Measurements from ENCODE around the gene IQCC.
A peak's percentile ranks its signal among the peaks of the same experiment; 100 is the strongest.

The IQCC gene

DNA sequence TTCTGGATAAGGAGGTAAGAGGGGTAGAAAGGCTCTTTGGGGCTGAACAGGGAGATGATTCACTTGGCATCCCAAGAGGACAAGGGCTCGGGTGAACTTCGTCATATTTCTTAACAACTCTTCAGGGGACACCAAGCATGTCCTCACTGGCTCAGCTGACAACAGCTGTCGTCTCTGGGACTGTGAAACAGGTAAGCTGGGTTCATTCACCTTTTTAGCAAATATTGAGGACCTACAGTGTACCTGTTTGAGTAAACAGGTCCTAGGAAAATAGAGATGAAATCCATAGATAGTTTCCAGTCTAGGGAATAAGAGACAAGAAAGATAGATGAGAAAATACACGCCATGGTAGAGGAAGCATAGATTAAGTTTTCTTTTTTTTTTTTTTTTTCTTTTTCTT lies 18.8 kb downstream of the IQCC start:
- DNase-seq, result no peak

DNA sequence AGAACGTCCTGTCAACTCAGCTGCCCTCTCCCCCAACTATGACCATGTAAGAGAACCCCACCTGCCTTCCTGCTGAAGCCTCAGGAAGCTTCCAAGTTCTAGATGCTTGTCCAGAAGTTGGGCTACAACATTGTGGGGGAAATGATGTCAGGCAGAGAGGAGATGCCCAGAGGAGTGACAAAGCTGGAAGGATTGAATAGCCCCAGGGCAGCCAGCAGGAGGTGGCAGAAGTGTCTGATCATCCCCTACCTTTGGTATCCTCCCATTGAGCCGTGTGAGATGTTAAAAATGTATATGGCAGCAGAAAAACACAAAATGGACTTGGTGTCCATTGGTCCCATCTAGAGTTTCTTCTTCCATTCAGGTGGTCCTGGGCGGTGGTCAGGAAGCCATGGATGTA lies 23.3 kb downstream of the IQCC start:
- no peak for DNase-seq

- DNase-seq, result no peak
These were observed 26.5 kb downstream of the IQCC start for GRCh38 chr1:32231843-32232432.

DNA sequence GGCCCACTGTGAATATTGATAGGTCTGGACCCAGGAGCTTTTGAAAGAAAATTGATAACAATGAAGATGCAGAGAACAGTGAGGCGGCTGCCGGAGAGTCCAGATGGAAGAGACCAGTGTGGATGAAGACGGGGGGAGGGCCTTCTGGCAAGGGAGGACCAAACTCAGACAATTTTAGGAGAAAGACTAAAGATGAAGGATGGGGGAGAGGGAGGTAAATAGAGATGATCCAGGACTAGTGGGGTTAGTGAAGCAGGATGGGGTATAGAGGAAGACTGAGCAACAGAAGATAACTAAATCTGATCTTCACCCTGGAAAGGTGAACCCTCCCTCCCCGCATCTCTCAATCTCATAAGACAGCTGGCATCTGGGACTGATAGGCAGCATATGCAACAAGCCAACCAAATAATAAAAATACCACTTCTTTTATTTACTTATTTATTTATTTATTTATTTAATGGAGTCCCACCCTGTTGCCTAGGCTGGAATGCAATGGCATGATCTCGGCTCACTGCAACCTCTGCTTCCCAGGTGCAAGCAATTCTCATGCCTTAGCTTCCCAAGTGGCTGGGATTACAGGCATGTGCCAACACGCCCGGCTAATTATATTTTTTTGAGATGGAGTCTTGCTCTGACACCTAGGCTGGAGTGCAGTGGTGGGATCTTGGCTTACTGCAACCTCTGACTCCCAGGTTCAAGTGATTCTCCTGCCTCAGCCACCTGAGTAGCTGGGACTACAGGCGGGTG lies 27.3 kb downstream of the IQCC start:
- DNase-seq, result no peak

DNA sequence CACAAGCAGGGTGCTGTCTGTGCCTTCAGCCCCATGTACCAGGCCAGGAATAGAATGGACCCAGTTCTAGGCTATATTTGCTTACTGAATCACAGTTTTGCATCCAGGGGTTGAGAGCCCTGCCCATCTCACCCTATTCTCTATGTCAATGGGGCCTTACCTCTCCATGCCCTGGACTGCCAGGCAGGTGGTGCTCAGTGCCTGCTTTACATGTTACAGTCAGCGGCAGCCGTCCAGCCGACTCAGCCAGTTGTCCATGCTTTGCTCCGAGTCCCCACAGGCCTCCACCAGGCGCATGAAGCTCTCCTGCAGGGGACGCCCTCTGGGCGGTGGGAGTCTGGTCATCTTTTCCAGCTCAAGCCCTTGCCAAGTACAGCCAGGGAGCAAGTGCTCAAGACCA lies 29.3 kb downstream of the IQCC start:
- no peak for DNase-seq

DNA sequence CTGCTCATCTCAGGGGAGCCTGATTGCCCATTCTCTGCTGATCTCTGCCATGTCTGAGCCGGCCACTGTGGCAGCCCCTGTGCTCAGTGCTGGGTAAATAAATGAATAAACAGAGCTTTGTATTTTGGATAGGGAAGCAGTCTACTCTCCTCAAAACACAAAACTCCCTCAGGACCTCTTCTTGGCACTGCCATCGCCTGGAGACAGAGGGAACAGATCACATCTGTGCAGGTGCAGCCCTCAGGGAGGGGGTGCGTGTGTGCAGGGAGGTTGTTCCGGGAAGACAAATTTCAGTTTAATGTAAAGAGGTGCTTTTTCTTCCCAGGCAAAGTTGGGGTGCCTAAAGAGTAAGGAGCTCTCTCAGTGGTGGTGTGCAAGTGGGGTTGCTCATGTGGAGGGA lies 33.9 kb downstream of the IQCC start:
- DNase-seq, result peak in 1 of 2 experiments; percentile 16

GRCh38 chr1:32239790-32240139 lies 34.3 kb downstream of the IQCC start:
- DNase-seq, result peak; percentile 44 to 49

- DNase-seq, result peak; percentile 88 to 91
These were observed 34.9 kb downstream of the IQCC start for GRCh38 chr1:32240140-32240951.

DNA sequence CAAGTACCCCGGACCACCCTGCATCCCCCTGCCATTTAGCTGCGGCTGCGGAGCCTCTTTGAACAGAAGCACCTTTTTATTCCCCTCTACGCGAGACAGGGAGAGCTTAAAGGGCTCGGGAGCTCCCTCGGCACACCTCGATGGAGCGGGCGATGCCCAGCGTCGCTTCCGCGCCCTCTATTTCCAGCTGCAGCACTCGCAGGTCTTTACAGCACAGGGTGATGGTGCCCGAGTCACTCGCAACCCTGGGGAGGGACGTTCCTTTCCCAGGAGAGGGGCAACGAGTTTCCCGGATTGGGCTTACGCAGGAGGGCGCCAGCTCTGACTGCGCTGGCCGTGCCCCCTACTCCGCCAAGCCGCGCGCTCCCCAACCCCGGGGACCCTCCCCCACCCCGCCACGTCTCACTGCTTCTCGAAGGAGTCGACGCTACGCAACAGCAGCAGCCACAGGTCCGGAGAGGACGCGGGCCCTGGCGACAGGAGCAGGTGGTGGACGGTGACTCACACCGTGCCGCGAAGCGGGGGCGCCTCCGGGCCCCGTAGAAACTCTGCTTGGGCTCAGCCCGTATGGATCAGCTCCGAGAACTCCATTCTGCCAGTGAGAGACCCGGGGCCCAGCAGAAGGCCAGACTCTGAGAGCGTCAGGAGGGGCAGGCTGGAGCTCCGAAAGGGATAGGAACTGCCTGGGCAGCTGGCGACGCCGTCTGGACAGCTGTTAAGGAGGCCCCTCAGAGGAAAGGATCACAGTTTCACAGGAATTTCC lies 35.7 kb downstream of the IQCC start:
- DNase-seq, result peak; percentile 28 to 29

DNA sequence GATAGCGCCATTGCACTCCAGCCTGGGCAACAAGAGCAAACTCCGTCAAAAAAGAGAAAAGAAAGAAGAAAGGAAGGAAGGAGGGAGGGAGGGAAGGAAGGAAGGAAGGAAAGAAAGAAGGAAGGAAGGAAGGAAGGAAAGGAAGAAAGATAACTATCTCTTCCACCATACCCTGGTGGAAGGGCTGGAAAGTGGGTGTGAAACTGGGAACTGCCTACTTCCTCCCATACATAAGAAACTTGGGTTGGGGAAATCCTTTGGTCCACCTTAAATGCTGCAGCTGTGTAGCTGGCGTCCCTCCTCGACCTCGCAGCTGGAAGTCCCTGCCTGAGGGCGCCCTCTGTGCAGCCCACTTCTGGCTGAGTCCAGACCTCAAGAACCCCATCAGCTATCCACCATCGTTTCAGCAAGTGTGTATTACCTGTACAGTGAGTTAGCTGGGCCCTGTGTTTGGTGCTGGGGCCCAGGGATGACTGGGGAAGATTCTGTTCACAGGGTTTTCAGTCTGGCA lies 36.9 kb downstream of the IQCC start:
- no peak for DNase-seq

DNA sequence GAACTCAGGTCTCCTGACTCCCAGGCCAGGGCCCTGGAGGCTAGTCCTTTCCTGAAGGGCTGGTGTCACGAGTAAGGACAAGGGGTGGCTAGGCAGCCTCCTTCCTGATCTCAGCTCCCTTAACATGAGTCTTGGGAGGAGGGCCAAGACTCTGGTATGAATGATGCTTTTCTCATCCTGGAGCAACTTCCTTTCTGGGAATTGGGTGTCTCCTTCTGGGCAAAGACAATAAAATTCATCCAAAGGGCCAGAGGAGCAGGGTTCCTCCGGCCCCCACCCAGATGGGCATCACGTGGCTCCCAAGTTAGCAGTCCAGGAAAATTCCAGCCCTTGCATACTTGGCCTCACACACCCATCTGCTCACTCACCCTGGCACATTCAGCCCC lies 41.4 kb downstream of the IQCC start, which contains the start of gene FAM167B:
TSS of gene FAM167B (plus strand) at position 335 of the 386 bp plus-strand sequence. CDS start 200 bp downstream, outside the sequence.
- DNase-seq, result no peak

DNA sequence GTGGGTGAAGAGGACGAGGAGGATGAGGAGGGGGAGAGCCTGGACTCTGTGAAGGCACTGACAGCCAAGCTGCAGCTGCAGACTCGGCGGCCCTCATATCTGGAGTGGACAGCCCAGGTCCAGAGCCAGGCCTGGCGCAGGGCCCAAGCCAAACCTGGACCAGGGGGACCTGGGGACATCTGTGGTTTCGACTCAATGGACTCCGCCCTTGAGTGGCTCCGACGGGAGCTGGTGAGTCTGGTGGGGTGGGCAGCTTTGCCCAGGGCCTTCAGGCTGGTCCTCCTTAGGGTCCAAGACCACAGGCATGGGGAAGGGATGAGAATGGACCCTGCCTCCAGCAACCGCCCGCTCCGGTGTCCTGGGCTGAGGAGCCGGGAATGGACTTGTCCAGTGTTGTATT lies 42.0 kb downstream of the IQCC start:
- DNase-seq, result no peak

DNA sequence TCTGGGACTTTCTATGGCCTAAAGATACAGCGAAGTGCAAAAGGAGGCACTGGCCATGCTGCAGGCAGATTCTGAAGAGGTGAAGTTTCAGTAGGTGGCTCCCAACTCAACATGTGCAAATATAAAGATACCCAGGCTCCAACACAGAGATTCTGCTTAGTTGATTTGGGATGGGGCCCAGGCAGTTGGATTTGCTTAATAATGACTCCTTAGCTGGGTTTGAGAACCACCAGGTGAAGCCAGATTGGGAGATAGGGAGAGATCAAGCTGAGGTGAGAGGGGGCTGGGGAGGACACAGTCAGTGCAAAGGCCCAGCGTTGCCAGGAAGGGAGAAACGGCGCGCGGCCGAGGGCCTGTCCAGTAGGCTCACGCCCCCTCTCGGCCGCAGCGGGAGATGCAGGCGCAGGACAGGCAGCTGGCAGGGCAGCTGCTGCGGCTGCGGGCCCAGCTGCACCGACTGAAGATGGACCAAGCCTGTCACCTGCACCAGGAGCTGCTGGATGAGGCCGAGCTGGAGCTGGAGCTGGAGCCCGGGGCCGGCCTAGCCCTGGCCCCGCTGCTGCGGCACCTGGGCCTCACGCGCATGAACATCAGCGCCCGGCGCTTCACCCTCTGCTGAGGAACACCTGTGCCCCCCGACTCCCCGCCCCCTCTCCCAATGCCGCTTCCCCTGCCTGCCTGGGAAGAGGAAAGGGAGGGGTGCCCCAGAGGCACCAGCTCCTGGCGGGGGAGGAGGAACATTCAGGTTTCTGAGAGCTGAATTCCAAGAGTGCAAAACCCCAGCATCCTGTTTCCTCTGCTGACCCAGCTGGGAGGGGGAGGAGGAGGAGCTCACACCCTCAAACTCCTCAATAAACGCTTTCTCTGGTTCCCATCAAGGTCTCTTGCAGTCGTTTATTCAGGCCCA lies 42.8 kb downstream of the IQCC start:
- DNase-seq, result peak; percentile 55 to 73

- no peak for DNase-seq
These were observed 44.5 kb downstream of the IQCC start for GRCh38 chr1:32249831-32250525.

- no peak for DNase-seq
These were observed 45.6 kb downstream of the IQCC start, which contains the start of gene LCK for GRCh38 chr1:32250893-32251716. Gene LCK, plus strand, starts transcription at chr1:32251265. Its CDS starts 23,065 bp downstream, at chr1:32274330.

- no peak for DNase-seq
These were observed 49.9 kb downstream of the IQCC start for GRCh38 chr1:32255072-32256071.

- no peak for DNase-seq
These were observed 51.2 kb downstream of the IQCC start for GRCh38 chr1:32256473-32257226.

- DNase-seq, result no peak
These were observed 51.7 kb downstream of the IQCC start for GRCh38 chr1:32257227-32257508.

Data from NCI-H1930 (cell line).